Nephron progenitor cell (in vitro differentiated cells): ENCODE data around the gene SYNJ2.

Experiments used
- DNase-seq: peaks from one replicate; pipeline ENCODE4 v3.0.0; 2021
- H3K27ac Mint-ChIP-seq: 2 replicates; pipeline ENCODE4 v1.8.0; 2021; ENCODE audit warnings: mild to moderate bottlenecking, moderate library complexity, mixed read lengths
- H3K27me3 Mint-ChIP-seq: 2 replicates; pipeline ENCODE4 v1.8.0; 2021; ENCODE audit warnings: mild to moderate bottlenecking, low read depth, mixed read lengths; ENCODE audit not compliant: poor library complexity
- H3K36me3 Mint-ChIP-seq: 2 replicates; pipeline ENCODE4 v1.8.0; 2021; ENCODE audit warnings: low read depth, mixed read lengths
- H3K4me1 Mint-ChIP-seq: 2 replicates; pipeline ENCODE4 v1.8.0; 2021; ENCODE audit warnings: mixed read lengths
- H3K4me3 Mint-ChIP-seq: 2 replicates; pipeline ENCODE4 v1.8.0; 2021; ENCODE audit warnings: mild to moderate bottlenecking, moderate library complexity, mixed read lengths
- H3K9me3 Mint-ChIP-seq: 2 replicates; pipeline ENCODE4 v1.8.0; 2021; ENCODE audit warnings: mild to moderate bottlenecking, moderate library complexity, mixed read lengths
- CTCF ChIP-seq: fragments of 200-600 bp; sonication (generic); IDR thresholded peaks from 2 replicates; pipeline ENCODE4 v1.5.0; 2021; ENCODE audit warnings: antibody characterized with exemption

Gene SYNJ2

GRCh38 chr6:157978021-157978783, 3.5 kb upstream of the SYNJ2 start:
- Mint-ChIP-seq H3K36me3 (no peaks in the 10 kb centered on the region), H3K27me3 (peaks cover 45% of the 10 kb centered on the region), H3K9me3 (no peaks in the 10 kb centered on the region), H3K4me3 (no peak overlapping the region), H3K4me1 (peaks cover 42% of the 10 kb centered on the region), H3K27ac (peak overlapping the region; percentile 5)
- TF ChIP-seq CTCF = no peak
- DNase-seq = no peak

GRCh38 chr6:157980288-157981131, 1.2 kb upstream of the SYNJ2 start:
- Mint-ChIP-seq H3K4me1 (peaks cover 37% of the 10 kb centered on the region), H3K9me3 (no peaks in the 10 kb centered on the region), H3K4me3 (peak overlapping the region; percentile 72), H3K27me3 (peaks cover 38% of the 10 kb centered on the region), H3K36me3 (no peaks in the 10 kb centered on the region), H3K27ac (no peak overlapping the region)
- DNase-seq = no peak
- no peak for TF ChIP-seq CTCF

DNA sequence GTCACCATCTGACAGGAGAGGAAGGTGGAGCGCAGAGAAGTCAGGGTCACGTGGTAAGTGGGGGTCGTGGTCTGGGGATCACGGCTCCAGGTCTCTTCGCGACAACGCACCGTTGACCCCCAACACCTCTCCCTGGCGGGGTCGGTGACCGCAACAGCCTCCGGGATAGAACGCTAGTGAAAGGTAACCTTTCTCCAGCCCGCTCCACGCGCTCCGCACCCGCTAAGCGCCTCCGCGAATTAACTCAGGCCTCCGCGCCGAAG, 600 bp upstream of the SYNJ2 start:
- no peaks in the 10 kb centered on the region for H3K9me3 Mint-ChIP-seq
- no peak for TF ChIP-seq CTCF
- peak overlapping the region; percentile 72 for H3K4me3 Mint-ChIP-seq
- no peak overlapping the region for H3K27ac Mint-ChIP-seq
- H3K27me3 Mint-ChIP-seq = peaks cover 36% of the 10 kb centered on the region
- no peaks in the 10 kb centered on the region for H3K36me3 Mint-ChIP-seq
- DNase-seq = no peak
- peaks cover 42% of the 10 kb centered on the region for H3K4me1 Mint-ChIP-seq

DNA sequence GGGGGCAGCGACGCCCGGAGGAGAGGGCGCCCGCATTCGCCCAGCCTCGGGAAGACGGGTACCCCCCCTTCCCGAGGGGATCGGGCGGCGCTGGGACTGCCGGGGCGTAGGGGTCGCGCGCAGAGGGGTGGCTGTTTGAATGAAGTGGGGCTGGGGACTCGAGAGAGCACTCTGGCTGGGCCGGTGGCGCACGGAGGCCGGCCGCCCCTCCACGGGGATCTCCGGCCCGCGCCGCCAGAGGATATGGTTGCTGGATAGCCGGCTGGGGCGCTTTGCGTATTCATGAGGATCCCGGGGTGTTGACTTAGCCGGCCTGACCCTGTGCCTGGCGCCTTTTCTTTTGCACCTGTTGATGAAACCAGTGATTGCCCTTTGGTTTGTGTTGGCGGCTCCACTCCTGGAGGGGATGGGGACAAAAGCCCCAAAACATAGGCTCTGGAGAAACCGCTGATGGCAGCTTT, 469 bp downstream of the SYNJ2 start:
- peak; percentile 59 for DNase-seq
- TF ChIP-seq CTCF = no peak
- H3K27ac Mint-ChIP-seq = no peak overlapping the region
- no peaks in the 10 kb centered on the region for H3K36me3 Mint-ChIP-seq
- peak overlapping the region; percentile 81 for H3K4me3 Mint-ChIP-seq
- H3K4me1 Mint-ChIP-seq = peaks cover 33% of the 10 kb centered on the region
- no peaks in the 10 kb centered on the region for H3K9me3 Mint-ChIP-seq
- H3K27me3 Mint-ChIP-seq = peaks cover 35% of the 10 kb centered on the region

- no peaks in the 10 kb centered on the region for H3K9me3 Mint-ChIP-seq
- H3K4me3 Mint-ChIP-seq = peak overlapping the region; percentile 81
- no peak for TF ChIP-seq CTCF
- DNase-seq = no peak
- H3K4me1 Mint-ChIP-seq = peaks cover 26% of the 10 kb centered on the region
- peaks cover 33% of the 10 kb centered on the region for H3K27me3 Mint-ChIP-seq
- no peaks in the 10 kb centered on the region for H3K36me3 Mint-ChIP-seq
- no peak overlapping the region for H3K27ac Mint-ChIP-seq
These were observed 1.1 kb downstream of the SYNJ2 start for GRCh38 chr6:157982563-157983405.
